Retinal pigment epithelial cell (primary cell): ENCODE results near the gene ZNF225.
"Not testable (repeated sequence)": the region's sequence is repeated elsewhere in the genome, so short reads cannot be mapped to it uniquely, and the experiment has no call there.

Experiments used
- DNase-seq: peaks from one replicate; pipeline ENCODE4 v3.0.0-alpha.2; 2010; ENCODE audit warnings: low read depth
- H3K4me3 ChIP-seq: 2 replicates; pipeline ENCODE4 v1.5.1; 2011; ENCODE audit warnings: mild to moderate bottlenecking, low read length, control low read depth, moderate library complexity
- CTCF ChIP-seq: conservative IDR thresholded peaks from 2 replicates; pipeline ENCODE4 v1.5.1; 2011; ENCODE audit warnings: low read depth, low read length, control low read depth, inconsistent platforms

The ZNF225 gene

GRCh38 chr19:44156475-44156874, 43.3 kb downstream of the ZNF225 start:
- TF ChIP-seq CTCF: no peak
- no peak for DNase-seq
- no peak overlapping the region for H3K4me3 ChIP-seq

DNA sequence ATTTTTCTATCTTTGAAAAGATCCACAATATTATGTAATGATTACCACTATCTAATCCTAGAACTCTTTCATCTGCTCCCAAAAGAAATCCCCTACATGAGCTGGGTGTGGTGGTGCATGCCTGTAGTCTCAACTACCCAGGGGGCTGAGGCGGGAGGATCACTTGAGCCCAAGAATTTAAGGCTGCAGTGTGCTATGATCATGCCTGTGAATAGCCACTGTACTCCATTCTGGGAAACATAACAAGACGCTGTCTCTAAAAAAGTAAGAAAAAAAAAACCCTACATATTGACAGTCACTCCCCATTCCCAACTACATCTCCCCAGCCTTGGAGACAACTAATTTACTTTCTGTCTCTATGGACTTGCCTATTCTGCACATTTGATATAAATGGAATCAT, 50.6 kb downstream of the ZNF225 start:
- no peak for TF ChIP-seq CTCF
- no peak for DNase-seq
- no peak overlapping the region for H3K4me3 ChIP-seq

DNA sequence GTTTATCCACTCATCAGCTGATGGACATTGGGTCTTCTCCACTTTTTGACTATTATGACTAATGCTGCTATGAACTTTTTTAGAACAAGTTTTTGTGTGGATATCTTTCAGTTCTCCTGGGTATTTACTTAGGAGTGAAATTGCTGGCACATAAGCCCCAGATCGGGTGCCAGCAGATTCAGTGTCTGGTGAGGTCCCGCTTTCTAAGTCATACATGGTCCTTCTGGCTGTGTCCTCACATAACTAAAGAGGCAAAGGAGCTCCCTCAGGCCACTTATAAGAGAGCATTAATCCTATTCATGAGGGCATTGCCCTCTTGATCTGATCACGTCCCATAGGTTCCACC, 51.1 kb downstream of the ZNF225 start:
- DNase-seq: no peak
- H3K4me3 ChIP-seq: peak overlapping the region; percentile 84
- TF ChIP-seq CTCF: no peak

DNA sequence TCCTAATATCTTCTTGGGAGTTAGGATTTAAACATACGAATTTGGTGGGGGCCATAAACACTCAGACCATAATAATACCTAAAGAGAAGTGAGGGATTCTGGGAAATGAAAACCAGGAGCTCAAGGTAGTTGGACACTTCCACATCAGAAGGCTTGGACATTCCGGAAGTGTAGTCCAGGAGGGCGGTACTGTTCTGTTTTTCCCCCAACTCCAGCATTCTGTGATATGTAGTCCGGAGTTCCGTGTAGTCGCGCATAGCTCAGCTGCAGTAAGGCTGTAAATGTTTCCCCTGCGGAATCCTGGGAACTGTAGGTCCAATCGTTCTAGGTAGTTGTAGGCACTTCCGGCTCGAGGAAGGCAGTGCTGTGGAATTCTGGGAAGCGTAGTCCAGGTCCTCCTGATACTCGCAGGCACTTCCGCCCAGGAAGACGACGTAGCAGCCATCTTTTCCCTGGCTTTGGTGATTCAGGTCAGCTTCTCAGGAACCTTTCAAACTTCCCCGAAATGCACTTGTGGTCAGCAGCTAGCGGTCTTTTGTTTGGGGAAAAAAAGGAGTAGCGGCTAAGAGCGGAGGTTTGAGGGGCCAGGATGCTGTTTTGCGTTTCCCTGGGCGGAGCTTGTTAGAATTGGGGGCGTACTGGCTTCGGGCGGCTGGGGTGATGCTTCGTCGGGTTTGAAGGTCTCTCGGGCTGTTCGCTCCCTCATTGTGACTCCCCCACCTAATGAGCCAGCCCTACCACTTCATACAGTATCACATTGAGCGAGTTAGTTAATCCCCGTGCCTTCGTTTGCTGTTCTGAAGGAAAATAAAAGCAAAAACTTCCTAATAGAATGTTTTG, 51.7 kb downstream of the ZNF225 start, which contains the start of gene ZNF226:
Gene ZNF226 (plus strand): TSS at position 428 of the 840 bp plus-strand sequence. CDS start 4,981 bp downstream, outside the sequence.
- TF ChIP-seq CTCF: no peak
- DNase-seq: peak; percentile 99
- peak within 1 kb of the TSS; percentile 84 for H3K4me3 ChIP-seq

GRCh38 chr19:44170660-44171059, 57.5 kb downstream of the ZNF225 start:
- not testable (repeated sequence) for DNase-seq, H3K4me3 ChIP-seq

DNA sequence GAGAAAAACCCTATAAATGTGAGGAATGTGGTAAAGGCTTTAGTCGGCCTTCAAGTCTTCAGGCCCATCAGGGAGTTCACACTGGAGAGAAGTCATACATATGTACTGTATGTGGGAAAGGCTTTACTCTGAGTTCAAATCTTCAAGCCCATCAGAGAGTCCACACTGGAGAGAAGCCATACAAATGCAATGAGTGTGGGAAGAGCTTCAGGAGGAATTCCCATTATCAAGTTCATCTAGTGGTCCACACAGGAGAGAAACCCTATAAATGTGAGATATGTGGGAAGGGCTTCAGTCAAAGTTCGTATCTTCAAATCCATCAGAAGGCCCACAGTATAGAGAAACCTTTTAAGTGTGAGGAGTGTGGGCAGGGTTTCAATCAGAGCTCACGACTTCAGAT, 63.4 kb downstream of the ZNF225 start:
- TF ChIP-seq CTCF: no peak
- H3K4me3 ChIP-seq: no peak overlapping the region
- no peak for DNase-seq

GRCh38 chr19:44180968-44181367, 67.8 kb downstream of the ZNF225 start:
- no peak for DNase-seq
- no peak overlapping the region for H3K4me3 ChIP-seq
- TF ChIP-seq CTCF: no peak
